Cardiac fibroblast (primary cell): ENCODE data around the gene NID2.

Experiments
- DNase-seq, 2 donors: peaks; one replicate each; pipeline versions ENCODE4 v3.0.0 to v3.0.0-alpha.2; 2010; ENCODE audit warnings: low read depth in 2 of 2
- H3K4me3 ChIP-seq, 2 donors: replicated peaks in 1 of 2; 1 replicate in 1 of 2; 2 replicates in 1 of 2; pipeline ENCODE4 v1.5.1; 2011; ENCODE audit warnings: low read depth in 2 of 2, low read length in 2 of 2, mild to moderate bottlenecking in 2 of 2, moderate library complexity in 1 of 2
- CTCF ChIP-seq: IDR thresholded peaks from one replicate; pipeline ENCODE4 v1.5.1; 2011; ENCODE audit warnings: low read depth, mild to moderate bottlenecking, low read length, inconsistent platforms

NID2 gene

GRCh38 chr14:51960866-51961265, 108.0 kb downstream of the NID2 start:
- no peak for TF ChIP-seq CTCF
- no peak overlapping the region for H3K4me3 ChIP-seq
- DNase-seq: no peak

- DNase-seq: no peak
- no peak for TF ChIP-seq CTCF
- H3K4me3 ChIP-seq: no peak overlapping the region
These were observed 108.9 kb downstream of the NID2 start for GRCh38 chr14:51959928-51960327.

- H3K4me3 ChIP-seq: no peak overlapping the region
- no peak for TF ChIP-seq CTCF
- DNase-seq: peak; percentile 87 to 90
These were observed 110.9 kb downstream of the NID2 start for GRCh38 chr14:51957950-51958349.
